K562 (cell line): ENCODE data around the gene IPO13. TPM values are rescaled to one million over a fixed set of nuclear protein-coding genes. Genes with fewer than 3 reads are reported as not detected.
A peak's percentile ranks its signal among the peaks of the same experiment; 100 is the strongest.

Experiments used
- CBX2 ChIP-seq: fragments of 200-600 bp; sonication (generic); IDR thresholded peaks from one replicate; pipeline ENCODE4 v1.6.1; 2012; ENCODE audit warnings: mild to moderate bottlenecking, low read length, inconsistent platforms; ENCODE audit not compliant: insufficient read depth, poor library complexity, severe bottlenecking
- CREB3 ChIP-seq: fragments of 450-650 bp; conservative IDR thresholded peaks from 2 replicates; pipeline ENCODE4 v1.6.1; 2016; ENCODE audit warnings: missing genetic modification characterization, low read depth, mild to moderate bottlenecking, missing compliant biosample characterization, moderate library complexity
- ETS1 ChIP-seq: conservative IDR thresholded peaks from 2 replicates; pipeline ENCODE4 v1.6.1; 2011; ENCODE audit warnings: low read depth, mild to moderate bottlenecking, low read length; ENCODE audit not compliant: control insufficient read depth
- GTF2B ChIP-seq: IDR thresholded peaks from 2 replicates; pipeline ENCODE4 v1.6.1; 2011; ENCODE audit not compliant: insufficient read length; ENCODE audit errors: extremely low read depth
- NR2C1 ChIP-seq, 2 experiments: fragments of 450-650 bp; IDR thresholded peaks; 2 replicates each; pipeline ENCODE4 v1.6.1; 2017; ENCODE audit warnings: mild to moderate bottlenecking in 2 of 2, antibody characterized with exemption in 1 of 2, inconsistent platforms in 1 of 2, missing compliant biosample characterization in 1 of 2, missing genetic modification characterization in 1 of 2
- PRPF4 ChIP-seq: fragments of 200-400 bp; formaldehyde crosslinking; IDR thresholded peaks from one replicate; pipeline ENCODE4 v1.6.1; 2017; ENCODE audit warnings: low read length, low read depth, mild to moderate bottlenecking; ENCODE audit not compliant: insufficient read depth, poor library complexity, severe bottlenecking
- RBM14 ChIP-seq: fragments of 200-400 bp; formaldehyde crosslinking; IDR thresholded peaks from 2 replicates; pipeline ENCODE4 v1.6.1; 2018; ENCODE audit warnings: low read depth, mild to moderate bottlenecking, low read length, moderate library complexity, borderline replicate concordance; ENCODE audit not compliant: insufficient read depth
- RCOR1 ChIP-seq, 2 experiments: IDR thresholded peaks; 2 replicates each; pipeline ENCODE4 v1.6.1; 2012; ENCODE audit warnings: low read depth in 2 of 2, low read length in 2 of 2, borderline replicate concordance in 1 of 2, improper control_type of control experiment in 1 of 2
- TBP ChIP-seq: optimal IDR thresholded peaks from 2 replicates; pipeline ENCODE3; 2011; ENCODE audit warnings: low read depth, low read length, improper control_type of control experiment
- TCF7L2 ChIP-seq: fragments of 150-350 bp; IDR thresholded peaks from 2 replicates; pipeline ENCODE4 v1.6.1; 2016; ENCODE audit warnings: low read depth, mild to moderate bottlenecking, low read length, moderate library complexity
- TEAD2 ChIP-seq: fragments of 450-650 bp; IDR thresholded peaks from 2 replicates; pipeline ENCODE4 v1.6.1; 2016; ENCODE audit warnings: missing genetic modification characterization, control low read depth, missing compliant biosample characterization
- polyA plus RNA-seq, 8 experiments: library from polyadenylated mRNA; depleted of rRNA in 4 of 8; stranded (reverse) in 5 of 8; unstranded in 3 of 8; fragments of >200 nt; fragmentation: Nextera tagmentation in 2 of 8; fragmentation: Illumina TruSeq in 1 of 8; extraction: Ambion mirVana in 2 of 8; extraction: Trizol in 1 of 8; gene quantifications; 2 replicates each; pipeline versions ENCODE4 v1.2.1 to v1.2.3, GENCODE V29; 2011 to 2014; ENCODE audit warnings: inconsistent platforms in 1 of 8, missing spikeins in 1 of 8
- total RNA-seq, 7 experiments: library from RNA; depleted of rRNA in 6 of 7; stranded (reverse); fragments of >200 nt in 6 of 7; fragmentation: Illumina TruSeq in 2 of 7; extraction: Trizol in 2 of 7; gene quantifications; 2 replicates each; pipeline versions ENCODE4 v1.2.1 to v1.2.3, GENCODE V29; 2011 to 2021; ENCODE audit warnings: low replicate concordance in 1 of 7
- TF ChIP-seq, protein P1 (sequence below): sonication (generic); formaldehyde crosslinking; IDR thresholded peaks from 2 replicates; pipeline ENCODE4 v1.8.0; 2023; ENCODE audit warnings: mild to moderate bottlenecking, missing genetic modification reagents
- TF ChIP-seq, protein P2 (sequence below), 2 experiments: fragments of 150-350 bp in 1 of 2; IDR thresholded peaks; 2 replicates each; pipeline ENCODE4 v1.6.1; 2012 to 2016; ENCODE audit warnings: low read depth in 2 of 2, low read length in 2 of 2, mild to moderate bottlenecking in 1 of 2, moderate library complexity in 1 of 2

The IPO13 gene
- total and polyA plus RNA-seq, 9 of the 15 experiments (the other 6 are each of a cell fraction or from before 2014, with no cell fraction given), result 7.0 to 30.8 (median 16.2) TPM

GRCh38 chr1:43946236-43947060 is at the start of gene IPO13 (continued):
- TF ChIP-seq, protein P1, sequence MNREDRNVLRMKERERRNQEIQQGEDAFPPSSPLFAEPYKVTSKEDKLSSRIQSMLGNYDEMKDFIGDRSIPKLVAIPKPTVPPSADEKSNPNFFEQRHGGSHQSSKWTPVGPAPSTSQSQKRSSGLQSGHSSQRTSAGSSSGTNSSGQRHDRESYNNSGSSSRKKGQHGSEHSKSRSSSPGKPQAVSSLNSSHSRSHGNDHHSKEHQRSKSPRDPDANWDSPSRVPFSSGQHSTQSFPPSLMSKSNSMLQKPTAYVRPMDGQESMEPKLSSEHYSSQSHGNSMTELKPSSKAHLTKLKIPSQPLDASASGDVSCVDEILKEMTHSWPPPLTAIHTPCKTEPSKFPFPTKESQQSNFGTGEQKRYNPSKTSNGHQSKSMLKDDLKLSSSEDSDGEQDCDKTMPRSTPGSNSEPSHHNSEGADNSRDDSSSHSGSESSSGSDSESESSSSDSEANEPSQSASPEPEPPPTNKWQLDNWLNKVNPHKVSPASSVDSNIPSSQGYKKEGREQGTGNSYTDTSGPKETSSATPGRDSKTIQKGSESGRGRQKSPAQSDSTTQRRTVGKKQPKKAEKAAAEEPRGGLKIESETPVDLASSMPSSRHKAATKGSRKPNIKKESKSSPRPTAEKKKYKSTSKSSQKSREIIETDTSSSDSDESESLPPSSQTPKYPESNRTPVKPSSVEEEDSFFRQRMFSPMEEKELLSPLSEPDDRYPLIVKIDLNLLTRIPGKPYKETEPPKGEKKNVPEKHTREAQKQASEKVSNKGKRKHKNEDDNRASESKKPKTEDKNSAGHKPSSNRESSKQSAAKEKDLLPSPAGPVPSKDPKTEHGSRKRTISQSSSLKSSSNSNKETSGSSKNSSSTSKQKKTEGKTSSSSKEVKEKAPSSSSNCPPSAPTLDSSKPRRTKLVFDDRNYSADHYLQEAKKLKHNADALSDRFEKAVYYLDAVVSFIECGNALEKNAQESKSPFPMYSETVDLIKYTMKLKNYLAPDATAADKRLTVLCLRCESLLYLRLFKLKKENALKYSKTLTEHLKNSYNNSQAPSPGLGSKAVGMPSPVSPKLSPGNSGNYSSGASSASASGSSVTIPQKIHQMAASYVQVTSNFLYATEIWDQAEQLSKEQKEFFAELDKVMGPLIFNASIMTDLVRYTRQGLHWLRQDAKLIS (CRISPR knock-in tag), result peak; percentile 91; the same call in 1 of the 2 replicates
- TF ChIP-seq RCOR1 (IDR thresholded peaks at IDR 0.05; ENCODE audit: borderline replicate concordance in 1 of 2, low read depth in 2 of 2, low read length in 2 of 2) (peak; percentile 26 to 42; a peak in 2 of 4 replicates), TBP (peak; percentile 91), ETS1 (peak; percentile 94), TCF7L2 (no peak), TEAD2 (tag) (peak; percentile 66), GTF2B (no peak), RBM14 (no peak), CREB3 (peak; percentile 42; the same call in 1 of the 2 replicates), PRPF4 (no peak), NR2C1 (IDR thresholded peaks at IDR 0.05) (peak; percentile 58; the same call in 1 of the 2 replicates), NR2C1 (tag; IDR thresholded peaks at IDR 0.05) (peak; percentile 84), CBX2 (no peak)
- TF ChIP-seq, protein P2, sequence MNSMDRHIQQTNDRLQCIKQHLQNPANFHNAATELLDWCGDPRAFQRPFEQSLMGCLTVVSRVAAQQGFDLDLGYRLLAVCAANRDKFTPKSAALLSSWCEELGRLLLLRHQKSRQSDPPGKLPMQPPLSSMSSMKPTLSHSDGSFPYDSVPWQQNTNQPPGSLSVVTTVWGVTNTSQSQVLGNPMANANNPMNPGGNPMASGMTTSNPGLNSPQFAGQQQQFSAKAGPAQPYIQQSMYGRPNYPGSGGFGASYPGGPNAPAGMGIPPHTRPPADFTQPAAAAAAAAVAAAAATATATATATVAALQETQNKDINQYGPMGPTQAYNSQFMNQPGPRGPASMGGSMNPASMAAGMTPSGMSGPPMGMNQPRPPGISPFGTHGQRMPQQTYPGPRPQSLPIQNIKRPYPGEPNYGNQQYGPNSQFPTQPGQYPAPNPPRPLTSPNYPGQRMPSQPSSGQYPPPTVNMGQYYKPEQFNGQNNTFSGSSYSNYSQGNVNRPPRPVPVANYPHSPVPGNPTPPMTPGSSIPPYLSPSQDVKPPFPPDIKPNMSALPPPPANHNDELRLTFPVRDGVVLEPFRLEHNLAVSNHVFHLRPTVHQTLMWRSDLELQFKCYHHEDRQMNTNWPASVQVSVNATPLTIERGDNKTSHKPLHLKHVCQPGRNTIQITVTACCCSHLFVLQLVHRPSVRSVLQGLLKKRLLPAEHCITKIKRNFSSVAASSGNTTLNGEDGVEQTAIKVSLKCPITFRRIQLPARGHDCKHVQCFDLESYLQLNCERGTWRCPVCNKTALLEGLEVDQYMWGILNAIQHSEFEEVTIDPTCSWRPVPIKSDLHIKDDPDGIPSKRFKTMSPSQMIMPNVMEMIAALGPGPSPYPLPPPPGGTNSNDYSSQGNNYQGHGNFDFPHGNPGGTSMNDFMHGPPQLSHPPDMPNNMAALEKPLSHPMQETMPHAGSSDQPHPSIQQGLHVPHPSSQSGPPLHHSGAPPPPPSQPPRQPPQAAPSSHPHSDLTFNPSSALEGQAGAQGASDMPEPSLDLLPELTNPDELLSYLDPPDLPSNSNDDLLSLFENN (IDR thresholded peaks at IDR 0.05; ENCODE audit: low read depth in 2 of 2, low read length in 2 of 2), result peak in 1 of 2 experiments; percentile 16; a peak in 1 of 4 replicates
